Retina (tissue), 1 donor: ENCODE results near the gene CLDN1.

ENCODE experiments used
- DNase-seq: peaks from one replicate; pipeline ENCODE4 v3.0.0-alpha.2; 2016

CLDN1 gene

DNA sequence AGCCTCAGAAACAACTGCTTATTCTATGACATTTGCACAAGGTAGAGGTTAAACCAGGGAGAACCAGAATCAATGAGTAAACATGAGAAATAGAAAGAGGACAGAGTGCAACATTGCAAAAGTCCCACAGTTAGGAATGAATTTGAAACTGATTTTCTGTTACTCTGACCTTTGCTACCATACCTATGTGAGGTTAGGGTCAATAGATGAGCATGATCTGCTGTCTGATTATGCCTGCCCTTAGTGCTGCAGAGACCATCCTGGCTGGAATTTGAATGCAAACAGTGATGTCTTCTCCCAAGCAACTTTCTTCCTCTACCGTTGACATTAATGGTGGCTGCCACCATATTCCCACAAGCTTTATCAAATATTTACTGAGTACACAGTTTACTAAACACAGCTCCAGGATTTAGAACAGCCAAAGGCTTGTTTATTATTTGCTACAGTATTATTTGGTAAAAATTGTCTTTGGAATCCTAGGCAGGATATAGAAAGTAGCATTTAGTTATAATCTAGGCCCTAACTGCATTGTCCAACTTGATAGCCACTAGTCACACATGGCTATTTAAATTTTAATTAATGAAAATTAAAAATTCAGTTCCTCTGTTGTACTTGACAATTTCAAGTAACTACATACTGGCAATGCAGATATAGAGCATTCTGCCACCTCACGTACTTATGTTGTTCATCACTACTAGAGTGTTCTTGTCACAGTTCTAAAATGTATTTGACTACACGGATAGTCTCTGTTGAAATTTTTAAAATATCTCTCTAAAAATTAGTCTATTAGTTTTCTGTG lies 8.9 kb upstream of the CLDN1 start:
- no peak for DNase-seq

DNA sequence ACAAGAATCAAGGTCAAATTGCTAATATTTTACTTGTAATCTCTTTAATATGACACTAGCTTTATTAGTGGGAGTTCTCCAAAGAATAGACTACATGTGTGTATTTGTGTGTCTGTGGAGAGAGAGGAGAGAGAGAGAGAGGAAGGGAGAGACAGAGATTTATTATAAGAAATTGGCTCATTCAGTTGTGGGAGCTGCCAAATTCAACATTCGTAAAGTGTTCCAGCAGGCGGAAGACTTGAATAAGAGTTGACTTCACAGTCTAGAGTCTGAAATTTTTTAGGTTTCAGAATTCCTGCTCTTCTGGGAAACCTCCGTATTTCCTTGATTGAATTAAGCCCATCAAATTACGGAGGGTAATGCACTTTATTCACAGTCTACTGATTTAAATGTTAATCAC lies 4.7 kb upstream of the CLDN1 start:
- DNase-seq, result no peak

DNA sequence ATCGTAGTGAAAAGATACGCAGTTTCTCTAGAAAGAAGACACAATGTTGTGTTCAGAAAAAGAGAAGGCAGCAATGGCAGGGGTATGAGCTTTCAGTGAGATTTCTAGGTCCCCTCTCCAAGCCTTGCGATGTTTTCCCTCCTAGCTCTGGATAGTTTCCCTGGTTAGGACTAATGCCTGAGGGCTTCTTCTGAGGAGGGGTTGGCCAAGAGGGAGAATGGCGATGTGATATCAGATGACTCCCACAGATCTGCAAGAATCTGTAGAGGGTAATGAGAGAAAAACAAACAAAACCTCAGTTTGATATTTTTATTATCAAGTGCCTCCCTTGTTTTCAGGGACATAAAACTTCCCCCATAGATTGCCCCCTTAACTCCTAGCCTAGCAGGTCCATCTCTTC lies 4.1 kb upstream of the CLDN1 start:
- no peak for DNase-seq

DNA sequence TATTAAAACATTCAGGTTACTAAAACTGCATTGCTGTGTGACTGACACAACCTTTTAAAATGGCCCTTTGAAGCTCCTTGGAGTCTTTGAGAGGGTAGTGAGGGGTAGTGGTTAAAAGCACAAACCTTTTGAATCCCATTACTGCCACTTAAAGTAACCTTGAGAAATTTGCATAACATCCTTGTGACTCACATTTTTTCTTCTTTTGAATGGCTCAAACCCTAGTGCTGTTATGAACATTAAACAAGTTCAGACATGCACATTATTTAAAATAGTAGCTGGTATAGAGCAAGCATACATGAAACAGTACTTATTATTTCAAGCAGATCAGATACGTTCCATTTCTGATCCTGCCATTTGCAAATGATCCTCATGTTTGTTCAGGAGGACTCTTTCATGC lies 3.7 kb upstream of the CLDN1 start:
- no peak for DNase-seq

DNA sequence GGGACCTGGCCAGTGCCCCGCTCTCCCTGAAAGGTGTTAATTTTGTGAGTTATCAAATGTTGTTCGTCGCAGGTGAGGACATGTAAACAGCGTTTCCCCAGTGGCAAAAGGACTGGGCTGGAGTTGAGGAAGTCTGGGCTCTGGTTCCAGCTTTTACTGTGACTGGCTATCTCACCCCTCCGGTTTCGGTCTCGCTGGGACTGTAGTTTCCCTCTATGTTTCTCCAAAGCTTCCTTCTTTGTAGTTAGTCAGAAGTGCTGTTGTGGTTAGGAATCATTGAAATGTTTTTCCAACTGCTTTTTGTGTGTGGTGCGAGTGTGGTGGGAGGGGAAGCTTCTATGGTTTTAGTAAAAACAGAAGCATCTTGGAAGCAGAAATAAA lies 990 bp upstream of the CLDN1 start:
- no peak for DNase-seq

DNA sequence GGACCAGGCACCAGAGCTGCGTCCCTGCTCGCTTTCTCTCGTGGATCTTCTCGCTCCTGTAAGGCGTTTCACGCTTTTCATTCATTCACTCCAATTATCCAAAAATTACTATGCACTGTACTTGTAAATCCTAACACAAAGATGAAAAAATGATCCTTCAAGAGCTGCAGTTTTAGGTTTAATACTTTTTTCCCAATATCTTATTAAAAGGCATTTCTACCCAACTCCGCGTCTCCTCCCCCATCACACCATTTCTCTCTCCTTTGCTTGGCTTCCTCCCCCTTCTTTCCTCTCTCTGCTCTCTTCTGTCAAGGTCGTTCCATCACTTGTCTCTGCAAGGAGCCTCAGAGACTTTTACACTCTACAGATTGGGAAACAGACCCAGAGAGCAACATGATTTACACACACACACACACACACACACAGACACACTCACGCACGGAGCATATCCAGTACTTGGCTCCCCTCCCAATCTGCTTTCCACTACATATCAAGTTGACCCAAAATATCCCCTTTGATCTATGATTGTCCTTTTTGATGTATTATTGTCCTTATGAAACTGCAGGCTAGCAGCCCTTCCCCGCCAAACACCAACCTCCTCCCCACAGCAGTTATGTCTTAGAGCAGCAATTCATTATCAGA lies 479 bp upstream of the CLDN1 start:
- DNase-seq, result no peak

DNA sequence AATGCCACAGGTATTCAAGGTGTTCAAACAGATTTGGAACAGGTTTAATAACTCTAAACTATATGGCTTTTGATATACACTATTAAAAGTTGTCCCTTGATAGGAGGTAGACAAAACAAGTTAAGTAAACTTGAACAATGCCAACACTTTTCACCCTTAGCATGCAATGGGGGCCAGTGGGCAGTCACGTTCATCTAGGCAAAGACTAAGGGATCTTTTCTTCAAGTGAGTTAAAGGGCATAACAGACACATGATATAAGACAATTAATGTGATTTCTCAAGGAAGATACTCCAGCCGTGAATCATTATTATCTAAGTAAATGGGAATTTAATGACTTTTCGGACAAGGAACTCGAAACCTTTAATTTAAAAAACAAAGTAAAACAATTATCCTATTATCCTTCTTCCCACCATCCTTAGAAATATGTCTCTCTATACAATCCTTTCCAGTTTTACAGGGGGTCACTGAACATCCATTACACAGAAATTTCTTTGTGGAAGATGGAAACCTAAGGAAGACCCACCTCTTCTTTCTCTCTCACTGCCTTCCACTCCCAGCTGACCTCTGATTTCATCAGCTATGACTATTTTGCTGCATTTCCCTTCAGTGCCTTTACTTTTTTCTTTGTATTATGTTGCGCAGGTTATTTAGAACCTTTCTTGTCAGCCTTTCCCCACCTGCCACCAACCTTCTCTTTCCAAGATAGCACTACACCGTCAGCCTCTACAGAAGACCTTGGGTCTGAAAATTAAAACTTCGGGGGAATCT lies 1.5 kb downstream of the CLDN1 start:
- DNase-seq, result no peak

DNA sequence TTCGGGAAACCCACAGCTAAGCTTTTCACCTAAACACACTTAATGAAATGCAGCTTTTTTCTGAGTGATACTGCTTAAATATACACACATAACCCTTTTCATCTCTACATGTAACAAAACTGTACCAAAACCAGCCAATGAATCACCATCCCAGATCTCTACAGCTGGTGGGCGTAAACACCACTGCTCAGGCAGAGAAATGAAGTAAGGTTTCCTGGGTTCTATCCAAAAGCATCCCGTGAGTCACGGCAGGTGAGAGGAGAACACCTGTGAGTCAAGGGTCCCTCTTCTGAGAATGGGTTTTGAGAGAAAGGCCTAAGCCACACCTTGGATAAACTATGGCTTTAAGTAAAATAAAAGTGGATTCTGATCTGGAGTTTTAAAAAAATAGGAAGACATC lies 2.6 kb downstream of the CLDN1 start:
- DNase-seq, result no peak

DNA sequence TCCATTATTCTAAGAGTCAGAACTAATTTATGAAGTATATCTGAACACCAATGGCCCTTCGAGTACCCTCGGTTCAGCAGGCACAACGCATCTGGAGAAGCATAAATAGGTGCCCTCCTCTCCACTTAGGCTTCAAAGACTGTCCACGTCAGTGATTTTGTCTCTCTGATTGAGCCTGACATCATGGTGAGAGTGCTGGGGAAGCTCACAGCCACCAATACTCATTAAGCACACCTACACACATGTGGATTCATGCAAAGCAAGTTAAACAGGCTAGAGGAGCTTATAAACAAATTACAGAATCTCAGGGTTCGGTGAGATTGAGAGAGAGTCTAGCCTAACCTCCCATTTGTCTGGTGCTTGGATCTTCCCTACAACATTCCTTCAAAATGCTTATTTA lies 3.6 kb downstream of the CLDN1 start:
- peak; percentile 58 for DNase-seq

DNA sequence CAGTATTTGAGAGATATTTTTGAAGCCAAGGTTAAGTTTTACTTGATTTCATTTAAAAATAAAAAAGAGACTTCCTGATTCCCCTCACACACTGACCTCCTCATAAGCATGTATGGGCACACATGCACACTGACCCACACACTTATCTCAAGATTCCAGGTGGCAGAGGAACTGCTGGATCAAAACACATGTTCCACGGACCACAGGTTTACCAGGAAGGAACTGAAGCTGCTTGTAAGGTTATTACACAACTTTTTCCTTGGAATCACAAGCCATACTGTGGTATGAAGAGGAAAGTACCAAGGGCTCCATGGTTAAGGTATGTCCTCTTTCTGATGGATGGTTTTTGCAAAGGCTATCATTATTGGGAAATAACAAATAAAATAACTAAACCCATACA lies 7.5 kb downstream of the CLDN1 start:
- no peak for DNase-seq

DNA sequence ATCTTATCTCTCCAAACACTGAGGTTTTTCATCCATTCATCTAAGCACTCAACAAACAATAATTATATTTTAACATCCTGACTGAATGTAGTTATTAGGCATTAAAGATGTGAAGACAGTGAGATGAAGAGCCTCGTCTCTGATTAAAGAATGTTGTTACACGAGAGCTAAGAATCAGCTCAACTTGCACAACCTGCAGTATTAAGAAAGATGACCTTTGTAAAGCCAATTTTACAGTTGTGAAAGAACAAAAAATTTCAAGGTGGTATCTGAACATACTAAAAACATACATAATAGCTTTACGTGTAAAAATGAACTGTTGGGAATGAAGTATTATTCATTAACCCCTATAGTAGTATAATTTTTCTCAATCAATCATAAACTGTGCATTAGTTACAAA lies 12.8 kb downstream of the CLDN1 start:
- no peak for DNase-seq

DNA sequence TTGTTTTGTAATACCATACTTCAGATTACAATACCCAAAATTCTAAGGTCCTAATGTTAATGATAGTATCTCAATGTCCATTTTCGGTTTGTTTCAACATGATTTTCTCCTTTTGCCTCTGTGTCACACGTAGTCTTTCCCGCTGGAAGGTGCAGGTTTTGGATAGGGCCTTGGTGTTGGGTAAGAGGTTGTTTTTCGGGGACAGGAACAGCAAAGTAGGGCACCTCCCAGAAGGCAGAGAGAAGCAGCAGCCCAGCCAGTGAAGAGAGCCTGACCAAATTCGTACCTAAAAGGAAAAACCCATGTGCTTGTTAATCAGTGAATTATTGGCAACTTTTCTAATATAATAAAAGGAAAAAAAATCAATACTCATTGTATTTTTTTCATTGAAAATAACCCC lies 14.1 kb downstream of the CLDN1 start:
- no peak for DNase-seq

DNA sequence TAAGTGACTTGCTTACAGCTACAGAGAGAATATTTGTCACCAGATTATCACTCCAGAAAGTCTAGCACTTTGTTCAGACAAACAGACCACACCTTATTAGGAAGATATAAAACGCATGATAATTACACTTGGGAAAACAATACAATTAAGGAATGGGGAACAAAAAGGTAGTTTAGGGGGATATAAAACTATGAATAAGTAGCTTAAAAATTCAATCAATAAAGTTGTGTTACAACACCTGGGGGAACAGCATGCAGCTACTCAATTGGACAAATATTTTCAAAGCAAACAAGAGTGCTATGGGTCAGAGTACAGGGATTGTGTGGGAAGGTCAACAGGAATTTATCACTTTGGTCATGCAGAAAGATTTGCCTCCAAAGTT lies 15.1 kb downstream of the CLDN1 start:
- DNase-seq, result no peak

DNA sequence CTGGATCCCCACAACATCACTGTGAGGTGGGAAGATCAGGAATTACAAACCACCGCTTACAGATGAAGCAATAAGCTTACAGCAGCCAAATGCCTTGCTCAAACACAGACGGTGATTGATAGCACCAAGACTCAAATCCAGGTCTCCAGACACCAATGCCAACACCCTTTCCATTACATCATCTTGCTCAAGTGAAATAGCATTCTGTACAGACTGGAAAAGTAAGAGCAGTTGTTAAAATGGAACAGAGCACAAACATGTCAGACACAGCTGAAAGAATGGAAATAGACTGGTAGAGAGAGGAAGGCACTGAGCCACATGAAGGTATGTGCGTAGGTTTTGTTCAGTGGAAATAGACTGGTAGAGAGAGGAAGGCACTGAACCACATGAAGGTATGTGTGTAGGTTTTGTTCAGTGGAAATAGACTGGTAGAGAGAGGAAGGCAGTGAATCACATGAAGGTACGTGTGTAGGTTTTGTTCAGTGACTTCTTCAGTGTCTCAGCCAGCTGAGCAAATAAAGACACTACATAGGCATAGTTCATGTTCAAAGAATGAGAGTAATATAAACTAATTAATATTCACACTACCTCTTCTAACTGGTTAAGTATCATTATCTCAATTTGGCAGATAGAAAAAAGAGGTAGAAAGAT lies 15.6 kb downstream of the CLDN1 start:
- no peak for DNase-seq

DNA sequence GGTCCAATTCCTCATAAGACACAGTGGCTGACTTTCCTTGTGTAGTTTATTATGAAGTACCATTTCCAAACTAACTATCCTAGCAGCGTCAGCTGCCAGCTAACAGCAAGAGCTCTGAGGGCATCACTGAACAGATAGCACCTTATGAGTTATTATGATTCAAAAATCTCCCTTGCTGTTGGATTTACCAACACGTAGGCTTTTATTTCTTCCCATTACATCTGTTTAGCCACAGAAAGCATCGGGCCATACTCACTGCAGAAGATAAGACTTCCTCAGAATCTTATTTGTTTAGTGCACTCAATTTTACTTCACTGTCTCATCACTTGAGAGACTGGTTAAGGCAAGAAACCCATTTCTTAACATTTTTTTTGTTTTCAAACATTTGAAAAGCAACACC lies 16.2 kb downstream of the CLDN1 start:
- no peak for DNase-seq

DNA sequence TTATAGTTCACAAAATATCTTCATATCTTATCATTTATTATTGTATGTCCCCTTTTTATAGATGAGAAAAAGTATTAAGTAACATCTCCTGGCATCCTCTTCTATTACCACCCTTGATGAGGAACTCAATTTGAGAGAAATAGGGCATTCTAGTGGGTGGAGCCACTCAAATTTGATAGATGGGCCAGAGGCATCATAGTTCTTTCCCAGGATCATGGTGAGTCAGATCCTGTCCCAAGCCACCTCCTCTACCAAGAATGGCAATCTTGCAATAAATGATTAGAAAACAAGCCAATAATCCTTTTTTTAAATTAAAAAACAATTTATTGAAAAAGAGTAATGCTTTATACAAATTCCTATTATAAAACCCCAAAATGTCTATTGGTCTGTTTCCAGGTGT lies 16.8 kb downstream of the CLDN1 start:
- DNase-seq, result no peak

DNA sequence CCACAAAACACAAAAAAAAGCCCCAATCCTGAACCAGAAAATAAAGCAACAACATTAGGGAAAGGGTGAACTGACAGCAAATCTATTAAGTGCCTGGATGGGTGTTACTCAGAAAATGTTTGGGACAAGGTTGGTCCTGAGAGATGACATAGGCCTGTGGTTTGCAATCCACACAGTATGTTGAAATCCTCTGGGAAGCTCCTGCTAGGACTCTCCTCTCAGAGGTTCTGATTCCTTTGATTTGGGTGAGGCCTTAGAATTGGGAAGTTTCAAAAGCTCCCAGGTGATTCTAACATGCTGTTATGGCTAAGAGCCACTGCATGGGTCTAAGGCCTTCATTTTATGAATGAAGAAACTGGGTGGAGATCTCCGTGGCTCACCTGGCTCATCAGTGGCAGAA lies 18.4 kb downstream of the CLDN1 start:
- no peak for DNase-seq

DNA sequence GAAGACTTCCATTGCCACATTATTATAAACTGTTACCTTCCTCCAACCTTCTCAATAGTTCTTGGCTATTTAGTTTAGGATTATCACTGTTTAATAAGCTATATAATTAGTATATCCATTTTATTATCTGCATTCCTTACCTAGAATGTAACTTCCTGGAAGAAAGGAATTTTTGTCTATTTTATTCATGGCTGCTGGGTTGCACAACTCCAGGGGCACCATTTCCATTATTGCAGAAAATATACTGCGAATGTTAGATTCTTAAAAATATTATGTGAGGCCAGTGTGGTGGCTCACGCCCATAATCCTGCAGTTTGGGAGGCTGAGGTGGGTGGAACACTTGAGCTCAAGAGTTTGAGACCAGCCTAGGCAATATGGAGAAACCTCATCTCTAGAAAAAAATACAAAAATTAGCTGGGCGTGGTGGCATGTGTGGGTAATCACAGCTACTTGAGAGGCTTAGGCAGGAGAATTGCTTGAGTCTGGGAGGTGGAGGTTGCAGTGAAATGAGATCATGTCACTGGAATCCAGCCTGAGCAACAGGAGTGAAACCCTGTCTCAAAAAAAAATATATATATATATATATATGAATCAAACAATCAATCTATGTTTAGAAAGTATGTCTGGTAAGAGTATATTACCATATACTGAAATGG lies 19.9 kb downstream of the CLDN1 start:
- no peak for DNase-seq

DNA sequence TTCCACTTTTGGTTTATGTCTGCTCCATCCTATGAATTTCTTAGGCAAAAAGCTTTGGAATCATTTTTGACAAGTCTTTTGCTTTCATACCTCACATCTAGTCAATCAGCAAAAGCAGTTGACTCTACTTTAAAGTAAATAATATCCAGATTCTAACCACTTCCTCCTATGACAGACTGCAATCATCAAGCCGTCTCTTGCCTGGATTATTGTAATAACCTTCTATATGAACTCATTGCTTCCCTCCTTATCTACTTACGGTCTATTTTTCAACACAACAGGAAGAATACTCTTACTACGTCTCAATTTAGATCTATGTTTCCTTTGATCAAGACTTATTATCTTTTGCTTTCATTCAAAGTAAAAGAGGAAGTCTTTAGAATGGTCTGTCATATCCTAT lies 20.7 kb downstream of the CLDN1 start:
- DNase-seq, result no peak

DNA sequence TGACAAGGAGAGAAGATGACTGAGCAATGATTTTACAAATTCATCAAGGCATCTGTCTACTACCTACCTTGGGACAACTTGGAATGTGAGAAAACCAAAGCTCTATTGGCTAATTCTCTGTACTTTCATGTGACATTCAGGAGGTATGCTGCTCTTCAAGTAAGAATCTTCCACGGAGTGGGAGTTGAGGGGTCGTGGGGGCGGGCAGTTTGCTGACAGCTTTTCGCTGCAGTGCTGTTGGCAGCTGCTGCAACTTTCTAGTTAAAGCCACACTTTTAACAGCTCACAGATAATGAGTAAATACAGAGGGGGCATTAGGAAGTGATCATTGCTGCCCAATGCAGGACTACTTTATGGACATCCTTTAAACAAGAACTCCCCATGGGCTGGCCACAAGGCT lies 22.3 kb downstream of the CLDN1 start:
- DNase-seq, result no peak

DNA sequence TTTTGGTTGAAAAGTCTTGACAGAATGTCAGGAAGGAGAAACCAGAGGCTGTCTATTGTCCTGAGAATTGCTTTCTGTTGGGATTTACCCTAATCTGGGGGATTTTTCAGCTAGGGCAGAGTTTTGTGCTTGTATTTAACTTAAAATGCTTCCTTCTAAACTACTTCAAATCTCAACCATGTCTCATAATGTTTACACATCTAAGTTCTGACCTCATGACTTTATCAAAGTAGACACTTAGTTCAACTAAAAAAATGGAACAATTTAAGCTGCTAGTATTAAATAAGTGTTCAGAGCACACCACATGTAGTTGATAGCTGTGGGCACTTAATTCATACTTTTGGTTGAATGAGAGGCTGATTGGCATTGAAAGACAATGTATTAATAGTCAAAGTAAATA lies 28.2 kb downstream of the CLDN1 start:
- no peak for DNase-seq

DNA sequence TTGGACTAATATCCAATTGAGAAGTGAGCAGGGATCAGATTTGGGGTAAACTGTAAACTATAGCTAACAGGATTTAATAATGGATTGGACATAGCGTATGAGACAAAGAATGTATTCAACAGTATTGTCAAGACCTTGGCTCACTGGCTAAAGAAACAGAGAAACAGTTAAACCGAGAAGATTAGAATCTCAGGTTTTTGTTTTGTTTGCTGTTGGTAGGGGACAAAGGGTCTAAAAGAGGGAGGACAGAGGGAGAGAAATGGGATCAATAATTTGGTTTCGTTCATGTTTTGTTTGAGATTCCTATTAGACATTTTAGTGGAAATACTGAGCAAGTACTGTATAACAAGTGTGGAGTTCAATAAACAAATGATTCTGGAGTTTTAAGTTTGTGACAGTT lies 28.6 kb downstream of the CLDN1 start:
- DNase-seq, result no peak

DNA sequence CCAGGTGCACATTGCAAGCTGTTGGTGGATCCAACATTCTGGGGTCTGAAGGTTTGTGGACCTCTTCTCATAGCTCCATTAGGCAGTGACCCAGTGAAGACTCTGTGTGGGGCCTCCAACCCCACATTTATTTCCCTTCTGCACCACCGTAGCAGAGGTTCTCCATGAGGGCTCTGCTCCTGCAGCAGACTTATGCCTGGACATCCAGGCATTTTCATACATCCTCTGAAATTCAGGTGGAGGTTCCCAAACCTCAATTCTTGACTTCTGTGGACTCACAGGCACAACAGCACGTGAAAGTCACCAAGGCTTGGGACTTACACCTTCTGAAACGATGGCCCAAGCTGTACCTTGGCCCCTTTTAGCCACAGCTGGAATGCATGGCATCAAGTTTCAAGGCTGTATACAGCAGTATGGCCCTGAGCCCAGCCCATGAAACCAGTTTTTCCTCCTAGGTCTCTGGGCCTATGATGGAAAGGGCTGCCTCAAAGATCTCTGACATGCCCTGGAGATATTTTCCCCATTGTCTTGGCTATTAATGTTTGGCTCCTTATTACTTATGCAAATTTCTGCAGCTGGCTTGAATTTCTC lies 30.2 kb downstream of the CLDN1 start:
- DNase-seq, result no peak
